ENCODE measurements around the gene MEAF6. TPM values are rescaled to one million over a fixed set of nuclear protein-coding genes. Genes with fewer than 3 reads are reported as not detected.
"Not testable (repeated sequence)": the region's sequence is repeated elsewhere in the genome, so short reads cannot be mapped to it uniquely, and the experiment has no call there.

The MEAF6 gene
- total RNA-seq, 1 donor from 2014 or later = 59.5 TPM

DNA sequence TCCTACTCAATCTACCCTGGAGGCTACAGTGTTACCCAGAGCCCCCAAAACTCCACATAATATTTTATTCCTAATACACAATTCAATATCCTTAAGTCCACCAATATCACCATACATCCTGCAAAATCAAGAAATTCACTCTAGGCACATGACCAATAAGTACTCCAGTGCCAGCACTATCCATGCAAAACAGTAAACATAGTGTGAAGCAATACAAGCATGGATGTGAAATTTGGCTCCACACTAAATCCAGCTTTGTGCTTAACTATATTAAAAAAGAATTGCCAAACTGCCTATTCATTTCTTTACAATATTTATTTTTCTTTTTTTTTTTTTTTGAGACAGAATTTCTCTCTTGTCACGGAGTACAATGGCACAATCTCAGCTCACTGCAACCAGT lies 3.0 kb upstream of the MEAF6 start:
- ATAC-seq = no peak
- no peaks in the 10 kb centered on the region for H3K27me3 ChIP-seq (ENCODE audit: low read depth)
- no peaks in the 10 kb centered on the region for H3K9me3 ChIP-seq
- no peak overlapping the region for H3K4me3 ChIP-seq
- H3K27ac ChIP-seq = no peak overlapping the region
- peaks cover 19% of the 10 kb centered on the region for H3K4me1 ChIP-seq
- TF ChIP-seq, protein P1, sequence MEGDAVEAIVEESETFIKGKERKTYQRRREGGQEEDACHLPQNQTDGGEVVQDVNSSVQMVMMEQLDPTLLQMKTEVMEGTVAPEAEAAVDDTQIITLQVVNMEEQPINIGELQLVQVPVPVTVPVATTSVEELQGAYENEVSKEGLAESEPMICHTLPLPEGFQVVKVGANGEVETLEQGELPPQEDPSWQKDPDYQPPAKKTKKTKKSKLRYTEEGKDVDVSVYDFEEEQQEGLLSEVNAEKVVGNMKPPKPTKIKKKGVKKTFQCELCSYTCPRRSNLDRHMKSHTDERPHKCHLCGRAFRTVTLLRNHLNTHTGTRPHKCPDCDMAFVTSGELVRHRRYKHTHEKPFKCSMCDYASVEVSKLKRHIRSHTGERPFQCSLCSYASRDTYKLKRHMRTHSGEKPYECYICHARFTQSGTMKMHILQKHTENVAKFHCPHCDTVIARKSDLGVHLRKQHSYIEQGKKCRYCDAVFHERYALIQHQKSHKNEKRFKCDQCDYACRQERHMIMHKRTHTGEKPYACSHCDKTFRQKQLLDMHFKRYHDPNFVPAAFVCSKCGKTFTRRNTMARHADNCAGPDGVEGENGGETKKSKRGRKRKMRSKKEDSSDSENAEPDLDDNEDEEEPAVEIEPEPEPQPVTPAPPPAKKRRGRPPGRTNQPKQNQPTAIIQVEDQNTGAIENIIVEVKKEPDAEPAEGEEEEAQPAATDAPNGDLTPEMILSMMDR (IDR thresholded peaks at IDR 0.05) = no peak
- peaks cover 7% of the 10 kb centered on the region for H3K36me3 ChIP-seq
- intact Hi-C loops (cut with DNase I) = no loop called here
- no peak for DNase-seq

DNA sequence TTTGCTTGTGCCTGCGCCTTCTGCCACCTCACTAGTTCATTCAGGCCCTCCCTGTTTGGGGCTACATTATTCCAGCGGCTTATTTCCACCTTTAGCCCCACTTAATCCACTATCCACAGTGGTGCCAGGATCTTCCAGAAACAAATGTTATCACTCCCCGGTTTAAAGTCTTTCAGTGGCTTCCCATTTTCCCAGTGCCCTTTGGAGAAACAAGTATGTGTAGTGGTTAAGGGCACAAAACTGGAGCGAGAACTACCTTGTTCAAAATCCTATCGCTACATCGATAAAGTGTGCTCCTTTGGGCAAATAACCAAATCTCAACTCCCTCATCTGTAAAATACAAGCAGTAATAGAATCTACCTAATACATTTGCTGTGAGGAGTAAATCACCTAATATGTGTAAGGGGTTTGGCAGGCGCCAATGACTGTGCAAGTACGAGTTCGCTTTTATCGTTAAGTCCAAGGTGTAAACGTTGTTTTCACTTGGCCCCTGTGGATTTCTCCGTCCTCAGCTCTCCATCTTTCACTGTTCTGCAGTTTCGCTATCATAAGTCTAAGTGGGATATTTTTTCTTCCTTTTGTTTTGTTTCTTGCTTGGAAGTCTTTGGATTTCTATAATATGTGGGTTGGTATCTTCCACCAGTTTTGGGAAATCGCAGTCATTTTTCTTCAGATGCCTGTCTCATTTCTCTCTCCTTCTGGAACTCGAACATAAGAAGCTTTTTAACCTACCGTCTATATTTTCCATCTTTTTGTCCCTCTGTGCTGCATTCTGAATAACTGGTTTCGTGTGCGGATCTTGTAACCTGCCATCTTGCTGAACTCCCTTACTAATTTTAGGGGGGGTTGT lies 844 bp upstream of the MEAF6 start:
- TF ChIP-seq, protein P1 (IDR thresholded peaks at IDR 0.05) = no peak
- no peak for ATAC-seq
- peak overlapping the region; percentile 77 for H3K4me3 ChIP-seq
- H3K27ac ChIP-seq = peak overlapping the region; percentile 92
- peaks cover 19% of the 10 kb centered on the region for H3K4me1 ChIP-seq
- H3K27me3 ChIP-seq (ENCODE audit: low read depth) = no peaks in the 10 kb centered on the region
- H3K36me3 ChIP-seq = peaks cover 29% of the 10 kb centered on the region
- DNase-seq = no peak
- intact Hi-C loops (cut with DNase I) = no loop called here
- H3K9me3 ChIP-seq = no peaks in the 10 kb centered on the region

DNA sequence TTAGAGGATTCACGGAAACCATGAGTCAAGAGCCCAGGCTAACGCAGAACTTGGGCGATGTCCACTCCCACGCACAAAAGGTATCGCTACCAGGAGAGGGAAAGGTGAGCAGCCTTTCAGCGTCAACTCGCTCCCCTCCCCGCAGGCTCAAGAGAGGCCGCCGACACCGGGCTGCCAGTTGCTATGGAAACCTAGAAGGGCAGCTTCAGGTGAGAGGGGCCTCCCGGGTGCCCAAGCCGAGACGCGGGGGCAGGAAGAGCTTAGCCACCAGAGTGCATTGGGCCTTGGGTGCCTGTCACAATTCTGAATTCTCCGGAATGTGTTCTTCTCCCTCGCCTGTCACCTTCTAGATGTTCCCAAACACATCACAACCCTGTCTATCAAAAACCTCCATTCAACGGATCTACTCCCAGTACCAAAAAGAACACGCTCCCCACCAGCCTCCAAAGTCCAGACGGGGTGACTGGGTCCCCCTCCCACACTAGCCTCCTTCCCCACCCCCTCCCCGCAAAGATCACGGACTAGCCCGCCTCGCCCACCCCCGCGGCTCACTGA lies 694 bp downstream of the MEAF6 start:
- Histone ChIP-seq H3K27me3 (ENCODE audit: low read depth) (no peaks in the 10 kb centered on the region), H3K27ac (peak overlapping the region; percentile 92), H3K36me3 (peaks cover 41% of the 10 kb centered on the region), H3K9me3 (no peaks in the 10 kb centered on the region), H3K4me3 (peak overlapping the region; percentile 77), H3K4me1 (peaks cover 19% of the 10 kb centered on the region)
- intact Hi-C loops (cut with DNase I) = no loop called here
- DNase-seq = peak; percentile 64
- peak; percentile 52 to 68 for ATAC-seq
- TF ChIP-seq, protein P1 (IDR thresholded peaks at IDR 0.05) = no peak

DNA sequence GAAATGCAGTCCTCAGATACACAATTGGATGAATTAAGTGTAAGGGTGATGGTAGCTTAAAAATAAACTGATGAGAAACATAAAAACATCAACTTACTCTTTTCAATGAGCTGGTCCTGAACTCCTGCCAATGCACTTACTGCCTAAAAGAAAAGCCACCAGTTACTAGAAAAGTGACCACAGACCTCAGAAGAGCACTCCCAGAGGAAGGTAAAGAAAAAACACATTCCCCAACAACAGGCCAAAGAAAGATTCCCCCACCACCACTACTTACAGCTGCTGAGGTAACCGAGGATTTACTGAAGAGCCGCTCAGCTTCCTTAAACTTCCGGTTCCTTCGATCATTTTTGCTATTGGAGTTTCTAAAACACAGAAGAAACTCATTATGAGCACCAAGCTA lies 5.4 kb downstream of the MEAF6 start:
- intact Hi-C loops (cut with DNase I) = no loop called here
- Histone ChIP-seq H3K4me3 (no peak overlapping the region), H3K27me3 (ENCODE audit: low read depth) (no peaks in the 10 kb centered on the region), H3K9me3 (no peaks in the 10 kb centered on the region), H3K27ac (no peak overlapping the region), H3K4me1 (peaks cover 14% of the 10 kb centered on the region), H3K36me3 (peaks cover 83% of the 10 kb centered on the region)
- DNase-seq = no peak
- TF ChIP-seq, protein P1 (IDR thresholded peaks at IDR 0.05) = no peak
- ATAC-seq = no peak

DNA sequence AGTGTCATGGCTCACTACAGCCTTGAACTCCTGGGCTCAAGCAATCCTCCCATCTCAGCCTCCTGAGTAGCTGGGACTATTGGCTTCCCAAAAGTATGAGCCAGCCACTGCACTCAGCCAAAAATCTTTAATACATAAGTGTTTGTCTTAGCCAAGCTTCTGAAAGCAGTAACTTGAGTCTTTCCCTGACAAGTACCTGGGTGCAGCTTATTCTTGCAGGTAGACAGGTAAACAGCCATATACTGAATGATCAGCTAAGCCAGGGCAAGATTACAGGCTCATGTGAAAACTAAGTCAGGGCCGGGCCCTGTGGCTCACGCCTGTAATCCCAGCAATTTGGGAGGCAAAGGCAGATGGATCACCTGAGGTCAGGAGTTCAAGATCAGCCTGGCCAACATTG lies 7.8 kb downstream of the MEAF6 start:
- Histone ChIP-seq H3K4me1 (no peaks in the 10 kb centered on the region), H3K27ac (no peak overlapping the region), H3K27me3 (ENCODE audit: low read depth) (no peaks in the 10 kb centered on the region), H3K9me3 (no peaks in the 10 kb centered on the region), H3K4me3 (no peak overlapping the region), H3K36me3 (peaks cover 90% of the 10 kb centered on the region)
- TF ChIP-seq, protein P1 (IDR thresholded peaks at IDR 0.05) = no peak
- DNase-seq (no peak), ATAC-seq (peak; percentile 59 to 75)
- intact Hi-C loops (cut with DNase I) = no loop called here

DNA sequence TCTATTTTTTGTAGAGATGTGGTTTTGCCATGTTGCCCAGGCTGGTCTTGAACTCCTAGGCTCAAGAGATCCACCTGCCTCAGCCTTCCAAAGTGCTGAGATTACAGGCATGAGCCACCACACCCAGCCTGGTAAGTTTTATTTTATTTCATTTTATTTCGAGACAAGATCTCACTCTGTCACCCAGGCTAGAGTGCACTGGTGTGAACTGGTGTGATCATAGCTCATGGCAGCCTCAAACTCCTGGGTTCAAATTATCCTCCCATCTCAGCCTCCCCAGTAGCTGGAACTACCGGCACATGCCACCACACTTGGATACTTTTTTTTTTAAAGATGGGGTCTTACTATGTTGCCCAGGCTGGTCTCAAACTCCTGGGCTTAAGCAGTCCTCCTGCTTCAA lies 11.8 kb downstream of the MEAF6 start:
- H3K9me3 ChIP-seq; H3K27me3 ChIP-seq (ENCODE audit: low read depth); H3K27ac ChIP-seq; ATAC-seq; DNase-seq; H3K4me3 ChIP-seq; intact Hi-C loops (cut with DNase I): not testable (repeated sequence)
- Histone ChIP-seq H3K36me3 (peaks cover 92% of the 10 kb centered on the region), H3K4me1 (peaks cover 21% of the 10 kb centered on the region)

Measured in lower lobe of right lung (tissue), 2 donors.